Skeletal muscle satellite cell (primary cell): ENCODE results near the gene VSTM2B.

ENCODE experiments used
- H3K27me3 ChIP-seq: 2 replicates; pipeline ENCODE4 v1.7.0; 2013; ENCODE audit warnings: low read length; ENCODE audit not compliant: control insufficient read depth, insufficient read depth
- H3K36me3 ChIP-seq: 2 replicates; pipeline ENCODE4 v1.7.0; 2013; ENCODE audit warnings: mild to moderate bottlenecking, control low read depth, low read length; ENCODE audit not compliant: insufficient read depth
- H3K4me1 ChIP-seq: 2 replicates; pipeline ENCODE4 v1.7.0; 2013; ENCODE audit warnings: low read length; ENCODE audit not compliant: control insufficient read depth, insufficient read depth
- H3K4me2 ChIP-seq: 2 replicates; pipeline ENCODE4 v1.7.0; 2013; ENCODE audit warnings: mild to moderate bottlenecking, low read length
- H3K4me3 ChIP-seq: 2 replicates; pipeline ENCODE4 v1.7.0; 2013; ENCODE audit warnings: low read length
- H3K9ac ChIP-seq: 2 replicates; pipeline ENCODE4 v1.7.0; 2013; ENCODE audit warnings: mild to moderate bottlenecking, low read depth, low read length, moderate library complexity
- H3K9me3 ChIP-seq: replicated peaks from 2 replicates; pipeline ENCODE4 v1.7.0; 2013; ENCODE audit warnings: mild to moderate bottlenecking, control low read depth, low read length

The VSTM2B gene

DNA sequence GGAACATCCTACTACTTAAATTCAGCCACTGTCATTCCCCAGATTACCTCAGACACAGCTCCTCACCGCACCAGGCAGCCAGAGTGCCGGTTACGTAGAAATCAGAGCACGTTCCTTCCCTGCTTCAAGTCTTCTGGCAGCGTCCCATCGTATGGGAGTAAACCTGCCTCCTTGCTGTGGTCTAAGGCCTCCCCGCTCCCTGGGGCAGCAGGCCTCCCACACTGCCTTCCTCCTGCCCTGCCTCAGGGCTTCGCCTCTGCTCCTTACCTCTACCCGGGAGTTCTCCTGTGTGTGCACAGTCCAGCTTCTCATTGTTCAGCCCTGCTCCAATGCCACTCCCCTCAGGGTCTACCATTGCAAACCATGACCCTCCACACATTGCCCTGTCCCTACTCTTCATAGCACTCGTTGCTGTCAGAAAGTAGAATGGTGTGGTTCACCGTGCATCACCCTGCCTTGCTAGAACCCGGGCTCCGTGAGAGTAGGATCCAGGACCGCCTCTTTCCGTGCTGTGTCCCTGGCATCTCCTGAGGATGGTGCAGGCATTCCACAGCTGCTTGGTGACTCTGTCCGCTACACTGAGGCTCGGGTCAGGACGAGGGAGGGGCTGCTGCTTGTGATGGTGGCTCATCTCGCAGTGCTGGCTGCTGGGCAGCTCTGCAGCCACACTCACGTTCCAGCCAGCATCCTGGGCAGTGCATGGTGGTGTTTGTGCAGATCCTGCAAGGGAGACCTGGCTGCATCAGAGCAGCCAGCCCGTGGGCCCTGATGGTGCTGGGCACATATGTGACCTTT lies 87.2 kb downstream of the VSTM2B start:
- Histone ChIP-seq H3K27me3 (no peaks in the 10 kb centered on the region), H3K9me3 (no peaks in the 10 kb centered on the region), H3K4me1 (no peaks in the 10 kb centered on the region), H3K36me3 (peaks cover 45% of the 10 kb centered on the region), H3K4me3 (no peak overlapping the region), H3K4me2 (no peak overlapping the region), H3K9ac (no peak overlapping the region)

DNA sequence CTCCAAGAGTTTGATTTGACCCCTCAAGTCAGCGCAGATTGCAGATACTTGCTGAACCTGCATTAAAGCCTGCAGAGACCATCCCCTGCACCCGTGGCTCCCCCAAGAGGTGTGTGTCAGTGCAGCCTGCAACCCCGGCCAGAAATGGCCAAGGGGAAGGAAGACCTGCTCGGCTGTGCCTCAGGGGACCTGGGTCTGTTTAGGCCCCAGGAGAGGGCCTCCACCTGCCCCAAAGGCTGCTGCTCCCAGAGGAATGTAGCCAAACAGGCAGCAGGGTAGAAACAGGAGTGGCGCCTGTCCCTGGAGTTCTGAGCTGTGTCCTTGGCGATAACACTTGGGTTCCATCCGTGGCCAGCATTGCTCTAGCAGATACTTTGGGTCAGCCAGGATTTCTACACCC lies 88.3 kb downstream of the VSTM2B start:
- no peaks in the 10 kb centered on the region for H3K4me1 ChIP-seq
- no peaks in the 10 kb centered on the region for H3K9me3 ChIP-seq
- no peak overlapping the region for H3K9ac ChIP-seq
- H3K27me3 ChIP-seq, result no peaks in the 10 kb centered on the region
- H3K4me3 ChIP-seq, result no peak overlapping the region
- H3K36me3 ChIP-seq, result peaks cover 45% of the 10 kb centered on the region
- no peak overlapping the region for H3K4me2 ChIP-seq
